Mucosa of rectum (tissue), 2 donors: ENCODE measurements around the gene CHCHD10.

ENCODE experiments used
- H3K27ac ChIP-seq, 2 donors: one replicate each; pipeline ENCODE4 v1.7.0; 2013; ENCODE audit warnings: inconsistent platforms in 2 of 2, low read depth in 2 of 2, low read length in 2 of 2
- H3K27me3 ChIP-seq, 2 donors: one replicate each; pipeline ENCODE4 v1.7.0; 2013; ENCODE audit warnings: low read length in 2 of 2; ENCODE audit not compliant: control insufficient read depth in 2 of 2, insufficient read depth in 2 of 2
- H3K36me3 ChIP-seq, 2 donors: one replicate each; pipeline ENCODE4 v1.7.0; 2013; ENCODE audit warnings: low read length in 2 of 2; ENCODE audit not compliant: control insufficient read depth in 2 of 2, insufficient read depth in 2 of 2
- H3K4me1 ChIP-seq, 2 donors: one replicate each; pipeline ENCODE4 v1.7.0; 2013; ENCODE audit warnings: low read length in 2 of 2, mild to moderate bottlenecking in 1 of 2; ENCODE audit not compliant: control insufficient read depth in 2 of 2, insufficient read depth in 2 of 2
- H3K4me3 ChIP-seq, 2 donors: one replicate each; pipeline ENCODE4 v1.7.0; 2013; ENCODE audit warnings: low read length in 2 of 2
- H3K9ac ChIP-seq, 2 donors: one replicate each; pipeline ENCODE4 v1.7.0; 2013; ENCODE audit warnings: low read length in 2 of 2, low read depth in 1 of 2, mild to moderate bottlenecking in 1 of 2
- H3K9me3 ChIP-seq, 2 donors: one replicate each; pipeline ENCODE4 v1.7.0; 2013; ENCODE audit warnings: low read length in 2 of 2; ENCODE audit not compliant: control insufficient read depth in 2 of 2
- donor health status: healthy.
- donor health status: Normal muscosa, but diverticular disease.

Gene CHCHD10

GRCh38 chr22:23722724-23723123 is 45.0 kb downstream of the CHCHD10 start:
- Histone ChIP-seq H3K36me3 (no peaks in the 10 kb centered on the region), H3K4me1 (no peaks in the 10 kb centered on the region), H3K9me3 (no peaks in the 10 kb centered on the region), H3K4me3 (no peak overlapping the region), H3K27me3 (peaks cover 0 to 2% of the 10 kb centered on the region in 2 donors), H3K27ac (no peak overlapping the region), H3K9ac (no peak overlapping the region)

GRCh38 chr22:23722160-23722559 is 45.6 kb downstream of the CHCHD10 start:
- Histone ChIP-seq H3K9ac (no peak overlapping the region), H3K36me3 (no peaks in the 10 kb centered on the region), H3K27me3 (peaks cover 0 to 2% of the 10 kb centered on the region in 2 donors), H3K4me3 (no peak overlapping the region), H3K27ac (no peak overlapping the region), H3K4me1 (peaks cover 3 to 5% of the 10 kb centered on the region in 2 donors), H3K9me3 (no peaks in the 10 kb centered on the region)

- H3K9me3 ChIP-seq, result no peaks in the 10 kb centered on the region
- H3K36me3 ChIP-seq, result no peaks in the 10 kb centered on the region
- no peak overlapping the region for H3K4me3 ChIP-seq
- peaks cover 9 to 11% of the 10 kb centered on the region in 2 donors for H3K4me1 ChIP-seq
- H3K27ac ChIP-seq, result no peak overlapping the region
- no peaks in the 10 kb centered on the region for H3K27me3 ChIP-seq
- H3K9ac ChIP-seq, result no peak overlapping the region
These were observed 46.9 kb downstream of the CHCHD10 start for GRCh38 chr22:23720855-23721254.

GRCh38 chr22:23718371-23719165 is 49.2 kb downstream of the CHCHD10 start:
- Histone ChIP-seq H3K9ac (no peak overlapping the region), H3K27me3 (no peaks in the 10 kb centered on the region), H3K4me1 (peaks cover 10 to 12% of the 10 kb centered on the region in 2 donors), H3K36me3 (peaks cover 0 to 12% of the 10 kb centered on the region in 2 donors), H3K27ac (no peak overlapping the region), H3K4me3 (no peak overlapping the region), H3K9me3 (no peaks in the 10 kb centered on the region)

- Histone ChIP-seq H3K27me3 (no peaks in the 10 kb centered on the region), H3K9ac (peak overlapping the region; percentile 83 to 89), H3K4me1 (peaks cover 10 to 12% of the 10 kb centered on the region in 2 donors), H3K9me3 (no peaks in the 10 kb centered on the region), H3K36me3 (peaks cover 3 to 22% of the 10 kb centered on the region in 2 donors), H3K27ac (peak overlapping the region; percentile 39 to 82), H3K4me3 (peak overlapping the region; percentile 87 to 96)
These were observed 50.7 kb downstream of the CHCHD10 start for GRCh38 chr22:23716811-23717801.
